Measurements from ENCODE around the gene ZNF618.

DNA sequence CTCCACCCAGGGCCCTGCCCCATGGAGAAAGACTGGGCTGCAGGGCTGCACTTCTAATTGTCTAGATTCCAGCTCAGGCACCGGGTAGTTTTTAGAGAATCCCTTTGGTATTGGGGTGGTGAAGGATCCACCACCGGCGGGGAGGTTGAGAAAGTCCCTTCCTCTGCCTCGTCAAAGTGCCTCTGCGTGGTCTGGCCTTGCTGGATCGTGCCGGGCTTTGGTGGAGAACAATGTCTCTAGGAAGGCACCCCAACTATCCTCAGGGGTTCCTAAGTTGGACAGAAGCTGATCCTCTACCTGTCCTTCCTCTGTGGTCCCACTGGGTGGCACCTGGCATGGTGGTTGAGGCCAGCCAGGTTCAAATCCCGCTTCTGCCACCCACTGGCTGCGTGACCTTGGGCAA, 209.3 kb downstream of the ZNF618 start:
- TF ChIP-seq, protein P1, sequence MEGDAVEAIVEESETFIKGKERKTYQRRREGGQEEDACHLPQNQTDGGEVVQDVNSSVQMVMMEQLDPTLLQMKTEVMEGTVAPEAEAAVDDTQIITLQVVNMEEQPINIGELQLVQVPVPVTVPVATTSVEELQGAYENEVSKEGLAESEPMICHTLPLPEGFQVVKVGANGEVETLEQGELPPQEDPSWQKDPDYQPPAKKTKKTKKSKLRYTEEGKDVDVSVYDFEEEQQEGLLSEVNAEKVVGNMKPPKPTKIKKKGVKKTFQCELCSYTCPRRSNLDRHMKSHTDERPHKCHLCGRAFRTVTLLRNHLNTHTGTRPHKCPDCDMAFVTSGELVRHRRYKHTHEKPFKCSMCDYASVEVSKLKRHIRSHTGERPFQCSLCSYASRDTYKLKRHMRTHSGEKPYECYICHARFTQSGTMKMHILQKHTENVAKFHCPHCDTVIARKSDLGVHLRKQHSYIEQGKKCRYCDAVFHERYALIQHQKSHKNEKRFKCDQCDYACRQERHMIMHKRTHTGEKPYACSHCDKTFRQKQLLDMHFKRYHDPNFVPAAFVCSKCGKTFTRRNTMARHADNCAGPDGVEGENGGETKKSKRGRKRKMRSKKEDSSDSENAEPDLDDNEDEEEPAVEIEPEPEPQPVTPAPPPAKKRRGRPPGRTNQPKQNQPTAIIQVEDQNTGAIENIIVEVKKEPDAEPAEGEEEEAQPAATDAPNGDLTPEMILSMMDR (optimal IDR thresholded peaks at IDR 0.05 in 1 of 3, IDR thresholded peaks at IDR 0.05 in 1 of 3, conservative IDR thresholded peaks at IDR 0.05 in 1 of 3; ENCODE audit: extremely low read depth in 1 of 3, insufficient read depth in 2 of 3, low read length in 3 of 3): no peak
- TF ChIP-seq EZH2 (IDR thresholded peaks at IDR 0.05; ENCODE audit: low read length): no peak
